Measurements from ENCODE around the gene METTL8.

DNA sequence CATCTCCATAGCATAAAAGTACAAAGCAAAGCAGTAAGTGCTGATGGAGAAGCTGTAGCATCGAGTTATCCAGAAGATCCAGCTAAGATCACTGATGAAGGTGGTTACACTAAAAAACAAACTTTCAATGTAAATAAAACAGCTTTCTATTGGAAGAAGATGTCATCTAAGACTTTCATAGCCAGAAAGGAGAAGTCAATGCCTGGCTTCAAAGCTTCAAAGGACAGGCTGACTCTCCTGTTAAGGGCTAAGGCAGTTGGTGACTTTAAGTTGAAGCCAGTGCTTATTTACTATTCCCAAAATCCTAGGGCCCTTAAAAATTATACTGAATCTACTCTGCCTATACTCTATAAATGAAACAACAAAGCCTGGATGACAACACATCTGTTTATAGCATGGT lies 44.0 kb downstream of the METTL8 start:
- TF ChIP-seq, protein P1, sequence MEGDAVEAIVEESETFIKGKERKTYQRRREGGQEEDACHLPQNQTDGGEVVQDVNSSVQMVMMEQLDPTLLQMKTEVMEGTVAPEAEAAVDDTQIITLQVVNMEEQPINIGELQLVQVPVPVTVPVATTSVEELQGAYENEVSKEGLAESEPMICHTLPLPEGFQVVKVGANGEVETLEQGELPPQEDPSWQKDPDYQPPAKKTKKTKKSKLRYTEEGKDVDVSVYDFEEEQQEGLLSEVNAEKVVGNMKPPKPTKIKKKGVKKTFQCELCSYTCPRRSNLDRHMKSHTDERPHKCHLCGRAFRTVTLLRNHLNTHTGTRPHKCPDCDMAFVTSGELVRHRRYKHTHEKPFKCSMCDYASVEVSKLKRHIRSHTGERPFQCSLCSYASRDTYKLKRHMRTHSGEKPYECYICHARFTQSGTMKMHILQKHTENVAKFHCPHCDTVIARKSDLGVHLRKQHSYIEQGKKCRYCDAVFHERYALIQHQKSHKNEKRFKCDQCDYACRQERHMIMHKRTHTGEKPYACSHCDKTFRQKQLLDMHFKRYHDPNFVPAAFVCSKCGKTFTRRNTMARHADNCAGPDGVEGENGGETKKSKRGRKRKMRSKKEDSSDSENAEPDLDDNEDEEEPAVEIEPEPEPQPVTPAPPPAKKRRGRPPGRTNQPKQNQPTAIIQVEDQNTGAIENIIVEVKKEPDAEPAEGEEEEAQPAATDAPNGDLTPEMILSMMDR (IDR thresholded peaks at IDR 0.05): no peak
- TF ChIP-seq POLR2A (IDR thresholded peaks at IDR 0.05): no peak
- TF ChIP-seq EP300 (IDR thresholded peaks at IDR 0.05): no peak
